Mucosa of stomach (tissue), 1 donor: ENCODE results near the gene GPHN.

Experiments used
- H3K27me3 ChIP-seq: one replicate; pipeline ENCODE4 v1.7.0; 2013; ENCODE audit warnings: mild to moderate bottlenecking, low read length; ENCODE audit not compliant: control insufficient read depth, insufficient read depth
- H3K36me3 ChIP-seq: one replicate; pipeline ENCODE4 v1.7.0; 2013; ENCODE audit warnings: low read length; ENCODE audit not compliant: control insufficient read depth, insufficient read depth
- H3K4me1 ChIP-seq: one replicate; pipeline ENCODE4 v1.7.0; 2013; ENCODE audit warnings: mild to moderate bottlenecking, low read length; ENCODE audit not compliant: control insufficient read depth, insufficient read depth
- H3K4me3 ChIP-seq: one replicate; pipeline ENCODE4 v1.7.0; 2013; ENCODE audit warnings: low read length
- H3K9ac ChIP-seq: one replicate; pipeline ENCODE4 v1.7.0; 2013; ENCODE audit warnings: mild to moderate bottlenecking, low read length, moderate library complexity
- H3K9me3 ChIP-seq: one replicate; pipeline ENCODE4 v1.7.0; 2013; ENCODE audit warnings: mild to moderate bottlenecking, low read length, moderate library complexity; ENCODE audit not compliant: control insufficient read depth
- donor health status: Pancreatic carcinoma.

Gene GPHN

GRCh38 chr14:66842911-66843512 is 335.1 kb downstream of the GPHN start:
- H3K36me3 ChIP-seq = no peaks in the 10 kb centered on the region
- H3K4me1 ChIP-seq = no peaks in the 10 kb centered on the region
- no peaks in the 10 kb centered on the region for H3K27me3 ChIP-seq
- H3K9me3 ChIP-seq = no peaks in the 10 kb centered on the region
- no peak overlapping the region for H3K4me3 ChIP-seq
- no peak overlapping the region for H3K9ac ChIP-seq

GRCh38 chr14:66850258-66850888 is 342.4 kb downstream of the GPHN start:
- Histone ChIP-seq H3K9ac (no peak overlapping the region), H3K4me3 (no peak overlapping the region), H3K4me1 (no peaks in the 10 kb centered on the region), H3K36me3 (no peaks in the 10 kb centered on the region), H3K27me3 (no peaks in the 10 kb centered on the region), H3K9me3 (no peaks in the 10 kb centered on the region)

GRCh38 chr14:66853311-66853710 is 345.4 kb downstream of the GPHN start:
- Histone ChIP-seq H3K9ac (no peak overlapping the region), H3K9me3 (no peaks in the 10 kb centered on the region), H3K36me3 (no peaks in the 10 kb centered on the region), H3K27me3 (no peaks in the 10 kb centered on the region), H3K4me1 (no peaks in the 10 kb centered on the region), H3K4me3 (no peak overlapping the region)

- H3K4me1 ChIP-seq = no peaks in the 10 kb centered on the region
- H3K9me3 ChIP-seq = no peaks in the 10 kb centered on the region
- no peak overlapping the region for H3K9ac ChIP-seq
- no peaks in the 10 kb centered on the region for H3K36me3 ChIP-seq
- no peaks in the 10 kb centered on the region for H3K27me3 ChIP-seq
- no peak overlapping the region for H3K4me3 ChIP-seq
Measured at GRCh38 chr14:66857867-66858266, 349.9 kb downstream of the GPHN start.

GRCh38 chr14:66859063-66859671 is 351.2 kb downstream of the GPHN start:
- H3K9me3 ChIP-seq = no peaks in the 10 kb centered on the region
- no peak overlapping the region for H3K9ac ChIP-seq
- H3K36me3 ChIP-seq = no peaks in the 10 kb centered on the region
- no peak overlapping the region for H3K4me3 ChIP-seq
- no peaks in the 10 kb centered on the region for H3K27me3 ChIP-seq
- no peaks in the 10 kb centered on the region for H3K4me1 ChIP-seq

- H3K27me3 ChIP-seq = no peaks in the 10 kb centered on the region
- no peaks in the 10 kb centered on the region for H3K36me3 ChIP-seq
- no peaks in the 10 kb centered on the region for H3K9me3 ChIP-seq
- H3K9ac ChIP-seq = no peak overlapping the region
- no peak overlapping the region for H3K4me3 ChIP-seq
- H3K4me1 ChIP-seq = no peaks in the 10 kb centered on the region
Measured at GRCh38 chr14:66881596-66881995, 373.6 kb downstream of the GPHN start.

GRCh38 chr14:66884149-66884548 is 376.2 kb downstream of the GPHN start:
- H3K36me3 ChIP-seq = no peaks in the 10 kb centered on the region
- H3K9me3 ChIP-seq = no peaks in the 10 kb centered on the region
- no peaks in the 10 kb centered on the region for H3K4me1 ChIP-seq
- no peaks in the 10 kb centered on the region for H3K27me3 ChIP-seq
- no peak overlapping the region for H3K4me3 ChIP-seq
- H3K9ac ChIP-seq = no peak overlapping the region

- no peaks in the 10 kb centered on the region for H3K36me3 ChIP-seq
- H3K9me3 ChIP-seq = no peaks in the 10 kb centered on the region
- no peak overlapping the region for H3K9ac ChIP-seq
- H3K4me1 ChIP-seq = no peaks in the 10 kb centered on the region
- H3K4me3 ChIP-seq = no peak overlapping the region
- no peaks in the 10 kb centered on the region for H3K27me3 ChIP-seq
Measured at GRCh38 chr14:66900719-66901118, 392.8 kb downstream of the GPHN start.

GRCh38 chr14:66910311-66910840 is 402.4 kb downstream of the GPHN start:
- Histone ChIP-seq H3K4me3 (no peak overlapping the region), H3K27me3 (no peaks in the 10 kb centered on the region), H3K36me3 (no peaks in the 10 kb centered on the region), H3K4me1 (no peaks in the 10 kb centered on the region), H3K9ac (no peak overlapping the region), H3K9me3 (no peaks in the 10 kb centered on the region)

- Histone ChIP-seq H3K36me3 (no peaks in the 10 kb centered on the region), H3K4me1 (no peaks in the 10 kb centered on the region), H3K9me3 (no peaks in the 10 kb centered on the region), H3K9ac (no peak overlapping the region), H3K27me3 (no peaks in the 10 kb centered on the region), H3K4me3 (no peak overlapping the region)
Measured at GRCh38 chr14:66916421-66916820, 408.5 kb downstream of the GPHN start.

GRCh38 chr14:66918527-66918926 is 410.6 kb downstream of the GPHN start:
- H3K36me3 ChIP-seq = no peaks in the 10 kb centered on the region
- no peaks in the 10 kb centered on the region for H3K9me3 ChIP-seq
- no peaks in the 10 kb centered on the region for H3K4me1 ChIP-seq
- no peaks in the 10 kb centered on the region for H3K27me3 ChIP-seq
- H3K9ac ChIP-seq = no peak overlapping the region
- H3K4me3 ChIP-seq = no peak overlapping the region

- Histone ChIP-seq H3K4me1 (no peaks in the 10 kb centered on the region), H3K4me3 (no peak overlapping the region), H3K9ac (no peak overlapping the region), H3K9me3 (no peaks in the 10 kb centered on the region), H3K36me3 (no peaks in the 10 kb centered on the region), H3K27me3 (no peaks in the 10 kb centered on the region)
Measured at GRCh38 chr14:66920196-66920595, 412.2 kb downstream of the GPHN start.
